HL-60/S4 treated with phorbol 12-myristate 13-acetate at 8.2 ng/mL for 4 days and 3 days (cell line): ENCODE data around the gene PCDH15.

Experiments used
- in situ Hi-C: fragments of 300-500 bp; cut with MboI; formaldehyde crosslinking; loops from 2 replicates; pipeline ENCODE4 v1.15.0; 2022; ENCODE audit warnings: low sequenced_read_pairs

Gene PCDH15

DNA sequence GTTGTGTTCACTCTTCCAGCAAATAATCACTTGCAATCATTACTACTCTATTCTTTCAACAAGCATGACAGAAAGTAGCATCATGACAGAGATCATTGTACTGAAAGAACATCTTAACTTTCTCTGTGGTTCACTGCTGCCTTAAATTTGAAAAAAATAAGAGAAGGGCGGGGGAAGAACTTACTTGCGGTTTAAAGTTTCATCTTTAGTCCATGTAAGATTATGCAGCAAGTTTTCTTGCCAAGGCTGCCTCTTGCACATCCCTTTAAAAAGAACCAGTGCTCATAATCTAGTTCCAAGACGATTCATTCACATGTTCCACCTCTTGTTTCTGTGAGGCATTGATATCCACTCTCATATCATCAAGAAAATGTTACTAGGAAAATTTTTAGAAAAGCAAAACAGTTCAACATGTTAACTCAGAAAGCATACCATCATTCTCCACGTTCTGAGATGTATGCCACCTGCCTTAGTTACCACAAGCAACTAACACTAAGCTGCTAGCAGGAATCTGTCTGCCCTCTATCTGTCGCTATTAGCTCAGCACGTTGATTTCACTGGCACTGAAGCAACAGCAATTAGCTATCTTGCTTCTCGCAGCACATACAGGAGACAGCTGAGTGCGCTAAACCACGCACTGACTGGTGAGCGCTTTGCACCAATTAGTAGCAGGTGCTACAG is at the start of gene PCDH15:
TSS of gene PCDH15 (minus strand) at position 491 of the 681 bp plus-strand sequence. CDS start 136,969 bp downstream, outside the sequence.
- in situ Hi-C loops = no loop called here

DNA sequence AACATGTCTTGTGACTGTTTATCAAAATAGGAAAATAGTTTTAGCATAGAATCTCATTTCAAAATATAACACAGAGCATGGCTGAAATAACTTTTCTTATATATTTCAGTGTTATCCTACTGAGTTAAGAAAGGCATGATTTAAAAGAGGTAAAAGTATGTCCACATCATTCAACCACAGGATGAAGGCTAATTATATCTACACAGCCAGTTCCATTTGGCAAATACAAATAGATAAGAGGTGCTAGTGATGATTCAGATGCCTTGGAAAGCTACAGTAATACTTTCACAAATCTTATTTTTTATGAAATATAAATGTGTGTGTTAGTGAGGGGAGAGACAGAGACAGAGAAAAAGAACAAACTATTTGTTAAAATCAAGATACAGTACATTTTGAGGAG is 42.9 kb upstream of the PCDH15 start:
- in situ Hi-C loops = no loop called here

DNA sequence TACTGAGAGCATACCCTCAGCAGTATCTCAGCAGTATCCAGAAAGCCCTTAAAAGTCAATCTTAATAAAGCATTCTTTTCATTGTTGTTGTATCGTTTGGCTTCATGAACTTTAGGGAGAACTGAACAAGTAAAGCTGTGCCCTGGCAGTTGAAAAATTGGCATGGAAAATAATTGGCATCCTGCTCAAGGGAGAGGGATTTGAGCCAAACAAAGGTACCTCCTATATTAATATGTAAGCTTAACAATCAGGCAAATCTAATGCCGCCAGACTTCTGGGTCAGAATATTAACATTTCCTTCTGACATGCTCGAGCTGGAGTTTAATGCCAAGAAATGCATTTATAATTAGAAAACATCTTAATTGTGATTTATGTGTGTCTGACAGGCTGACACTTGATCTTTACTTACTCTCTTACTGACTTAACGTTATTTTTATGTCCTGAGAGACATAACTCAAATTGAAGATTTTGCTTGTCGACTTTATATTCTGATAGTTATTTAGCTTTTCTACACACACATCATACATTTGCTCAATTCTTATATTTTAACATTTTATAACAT is 42.1 kb upstream of the PCDH15 start:
- in situ Hi-C loops = no loop called here

DNA sequence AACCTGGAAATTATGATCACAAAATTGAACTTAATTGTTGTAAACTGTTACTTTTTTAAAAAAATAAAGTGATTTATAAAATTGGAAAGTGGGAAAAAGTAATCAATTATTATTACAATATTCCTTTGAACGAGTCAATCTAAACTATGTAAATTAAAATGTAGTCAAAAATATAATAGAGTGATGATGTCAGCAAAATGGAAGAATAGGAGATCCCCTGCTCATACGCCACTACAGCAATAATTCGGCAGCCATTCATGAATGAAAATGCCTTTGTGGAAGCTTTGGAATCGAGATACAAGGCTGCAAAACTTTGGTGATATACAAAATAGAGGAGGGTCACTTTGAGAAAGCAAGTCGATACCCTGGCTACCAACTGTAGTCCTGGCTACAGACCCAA is 36.4 kb upstream of the PCDH15 start:
- in situ Hi-C loops = no loop called here

DNA sequence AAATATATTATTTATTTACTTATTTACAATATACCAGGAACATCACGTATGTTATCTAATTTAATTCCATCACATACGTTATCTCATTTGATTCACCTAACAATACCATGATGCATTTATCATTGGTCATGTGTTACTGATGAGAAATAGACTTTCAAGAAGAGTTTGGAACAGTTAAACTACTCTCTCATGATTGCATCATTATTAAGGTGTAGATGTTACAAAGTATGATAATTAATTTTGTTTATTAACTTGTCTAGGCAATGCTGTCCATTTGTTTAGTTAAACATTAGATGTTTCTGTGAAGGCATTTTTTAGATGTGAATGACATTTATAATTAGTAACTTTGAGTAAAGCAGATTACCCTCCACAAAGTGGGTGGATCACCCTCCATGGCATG is 32.0 kb upstream of the PCDH15 start:
- in situ Hi-C loops = no loop called here

DNA sequence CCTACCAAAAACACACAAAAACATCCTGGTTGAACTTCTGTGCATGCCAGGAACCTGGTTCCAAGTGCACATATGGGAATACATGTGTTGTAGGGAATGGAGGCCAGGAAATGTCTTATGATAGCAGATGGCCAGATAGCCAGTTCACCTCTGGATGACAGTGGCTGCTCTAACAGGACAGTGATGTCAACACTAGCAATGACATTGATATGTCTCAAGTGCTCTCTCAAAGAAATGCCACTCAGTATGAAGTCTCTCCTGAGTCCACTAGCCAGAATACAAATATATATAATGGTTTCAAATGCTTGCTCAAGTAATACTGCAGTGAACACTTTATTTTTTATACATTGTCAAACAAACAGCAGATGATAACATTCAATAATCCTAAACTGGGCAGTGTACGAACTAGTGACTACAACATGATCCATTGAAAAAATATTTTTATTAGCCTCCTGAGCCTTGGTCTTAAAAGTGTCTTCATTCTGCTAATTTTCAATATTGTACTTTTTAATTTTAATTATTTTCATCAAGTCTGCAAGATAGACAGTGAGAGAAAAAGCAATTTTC is 26.0 kb upstream of the PCDH15 start:
- in situ Hi-C loops = no loop called here

DNA sequence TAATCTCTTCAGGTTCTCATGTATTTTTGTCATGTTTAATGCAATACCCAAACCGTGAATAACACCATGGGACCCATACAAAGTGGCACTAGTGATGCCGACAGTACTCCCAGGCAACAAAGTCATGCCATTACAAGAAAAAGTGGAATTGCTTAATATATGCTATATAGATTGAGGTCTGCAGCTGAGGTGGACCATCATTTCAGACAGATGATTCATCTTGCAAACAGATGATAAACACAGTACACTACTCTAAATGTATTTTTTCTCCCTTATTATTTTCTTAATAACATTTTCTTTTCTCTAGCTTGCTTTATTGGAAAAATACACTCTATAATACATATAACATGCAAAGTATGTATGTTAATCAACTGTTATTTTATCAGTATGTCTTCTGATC is 14.6 kb upstream of the PCDH15 start:
- in situ Hi-C loops = no loop called here

DNA sequence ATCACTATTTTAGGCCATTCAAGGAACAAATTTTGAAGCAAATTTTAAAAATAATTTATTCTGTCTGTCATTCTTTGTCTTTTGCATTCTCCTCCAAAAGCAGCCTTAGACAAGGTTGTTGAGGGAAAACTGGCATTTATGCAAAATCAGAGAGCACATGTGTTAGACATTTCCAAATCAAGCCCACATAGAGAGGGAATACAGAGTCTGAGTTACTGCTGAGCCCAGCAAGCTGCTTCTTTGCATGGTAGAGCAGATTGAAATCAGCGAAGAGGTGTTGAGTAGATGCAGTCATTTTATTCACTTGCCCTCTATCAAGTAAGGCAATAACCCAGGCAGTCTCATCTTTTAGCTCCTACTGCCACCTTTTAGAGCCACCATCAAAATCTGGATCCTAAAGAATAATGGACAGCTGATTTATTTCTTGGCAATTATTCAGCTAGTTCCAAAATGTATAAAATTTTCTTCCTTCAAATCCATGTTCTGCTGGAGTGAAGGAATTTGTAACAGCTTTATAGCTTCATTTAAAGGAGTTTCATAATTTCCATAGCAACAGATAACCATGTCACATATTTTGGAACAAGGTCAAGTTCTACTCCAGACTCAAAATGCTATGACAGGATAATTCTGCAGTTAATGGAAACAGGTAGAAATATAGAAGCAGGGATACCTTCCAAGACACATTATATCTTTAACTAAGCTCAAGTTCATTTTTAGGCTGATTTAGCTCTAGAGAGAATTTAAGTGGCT is 7.3 kb upstream of the PCDH15 start:
- in situ Hi-C loops = no loop called here

DNA sequence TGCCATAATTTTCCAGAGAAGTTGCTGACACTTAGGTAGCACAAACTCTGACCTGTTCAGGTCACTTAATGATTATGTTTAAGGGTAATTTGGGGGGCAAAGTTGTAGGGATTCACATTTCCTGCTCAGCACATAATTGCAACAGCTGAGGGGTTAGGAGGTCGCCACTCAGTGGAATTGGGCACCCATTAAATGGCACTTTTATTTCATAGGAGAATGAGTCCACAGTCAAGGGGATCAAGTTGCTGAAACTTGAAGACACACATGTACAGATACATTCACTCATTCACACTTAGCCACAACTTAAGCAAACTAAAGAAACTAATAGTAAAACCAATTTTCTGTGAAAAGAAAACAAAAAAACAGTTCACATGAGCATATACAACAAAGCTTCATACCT is 1.5 kb downstream of the PCDH15 start:
- in situ Hi-C loops = no loop called here

DNA sequence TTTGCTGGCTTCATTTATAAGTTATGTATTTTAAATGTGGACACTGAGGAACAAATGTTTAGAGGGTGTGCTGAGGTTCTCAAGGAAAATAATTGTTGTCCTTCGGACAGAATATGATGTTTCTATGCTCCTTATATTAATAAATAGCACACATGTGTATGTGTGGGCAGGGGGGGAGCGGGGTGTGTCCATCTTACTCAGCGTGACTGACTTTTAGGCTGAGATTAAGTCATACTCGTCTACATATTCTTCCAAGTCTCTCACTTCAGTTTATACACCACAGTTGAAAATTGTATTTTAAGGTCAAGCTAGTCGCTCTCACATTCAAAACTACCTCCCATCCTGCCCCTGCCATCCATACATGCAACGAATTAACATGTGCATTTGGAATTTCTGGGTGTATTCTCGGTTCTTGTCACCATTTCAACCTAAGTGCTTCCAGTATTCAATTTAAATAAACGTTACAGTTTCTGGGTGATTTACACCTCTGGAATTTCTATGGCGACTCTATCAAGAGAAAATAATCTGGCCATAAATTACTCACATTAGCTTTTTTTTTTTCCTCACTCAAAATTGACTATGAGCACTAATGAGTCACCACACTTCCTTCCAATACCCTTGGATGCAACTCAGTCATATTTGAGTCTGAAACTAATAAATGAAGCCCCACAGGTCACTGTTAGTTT is 3.3 kb downstream of the PCDH15 start:
- in situ Hi-C loops = no loop called here

DNA sequence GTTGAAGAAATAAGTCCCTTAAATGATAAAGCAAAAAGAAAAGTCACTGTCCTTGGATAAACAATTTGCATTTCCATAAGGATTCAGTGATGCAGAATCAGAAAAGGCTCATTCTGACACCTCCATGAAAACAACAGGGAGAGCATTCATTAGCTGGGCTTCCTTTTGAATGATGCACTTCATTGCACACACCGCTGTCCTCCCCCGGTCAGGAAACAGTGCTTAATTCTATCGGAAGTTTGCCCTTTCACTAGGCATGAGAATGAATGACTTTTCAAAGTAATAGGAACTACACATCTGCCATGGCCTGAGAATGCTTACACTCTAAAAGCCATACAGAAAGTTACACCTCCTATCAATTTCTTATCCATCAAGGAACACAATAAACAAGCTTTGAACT is 4.2 kb downstream of the PCDH15 start:
- in situ Hi-C loops = no loop called here

DNA sequence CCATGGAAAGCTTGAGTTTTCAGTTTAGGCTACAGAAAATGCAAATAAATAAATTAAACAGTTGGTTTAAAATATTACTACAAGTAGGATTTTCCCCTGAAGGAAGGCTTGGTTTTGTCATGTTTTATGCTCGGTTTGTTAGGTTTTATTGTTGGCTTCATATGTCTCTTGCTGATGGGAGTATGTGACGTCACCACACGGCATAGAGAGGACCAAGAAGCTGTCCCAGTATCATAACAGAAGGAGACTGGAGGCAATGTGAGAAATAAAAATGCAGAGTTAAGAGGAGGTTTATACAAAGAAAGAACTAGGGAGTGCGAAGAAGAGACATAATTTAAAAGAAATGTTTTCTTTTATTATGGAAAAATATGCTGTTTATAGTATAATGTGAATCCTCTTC is 24.4 kb downstream of the PCDH15 start:
- in situ Hi-C loops = no loop called here

DNA sequence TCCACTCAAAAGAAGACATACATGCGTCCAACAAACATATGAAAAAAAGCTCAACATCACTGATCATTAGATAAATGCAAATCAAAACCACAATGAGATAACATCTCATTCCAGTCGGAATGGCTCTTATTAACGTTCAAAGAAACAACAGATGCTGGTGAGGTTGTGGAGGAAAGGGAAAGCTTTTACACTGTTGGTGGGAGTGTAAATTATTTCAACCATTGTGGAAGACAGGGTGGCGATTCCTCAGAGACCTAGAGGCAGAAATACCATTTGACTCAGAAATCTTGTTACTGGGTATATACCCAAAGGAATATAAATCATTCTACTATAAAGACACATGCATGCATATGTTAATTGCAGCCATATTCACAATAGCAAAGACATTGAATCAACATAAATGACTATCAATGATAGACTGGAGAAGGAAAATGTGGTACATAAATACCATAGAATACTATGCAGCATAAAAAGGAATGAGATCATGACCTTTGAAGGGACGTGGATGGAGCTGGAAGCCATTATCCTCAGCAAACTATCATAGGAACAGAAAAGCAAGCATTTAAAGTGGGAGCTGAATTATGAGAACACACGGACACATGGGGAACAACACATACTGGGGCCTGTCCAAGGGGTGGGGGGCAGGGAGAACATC is 28.4 kb downstream of the PCDH15 start:
- in situ Hi-C loops = no loop called here

DNA sequence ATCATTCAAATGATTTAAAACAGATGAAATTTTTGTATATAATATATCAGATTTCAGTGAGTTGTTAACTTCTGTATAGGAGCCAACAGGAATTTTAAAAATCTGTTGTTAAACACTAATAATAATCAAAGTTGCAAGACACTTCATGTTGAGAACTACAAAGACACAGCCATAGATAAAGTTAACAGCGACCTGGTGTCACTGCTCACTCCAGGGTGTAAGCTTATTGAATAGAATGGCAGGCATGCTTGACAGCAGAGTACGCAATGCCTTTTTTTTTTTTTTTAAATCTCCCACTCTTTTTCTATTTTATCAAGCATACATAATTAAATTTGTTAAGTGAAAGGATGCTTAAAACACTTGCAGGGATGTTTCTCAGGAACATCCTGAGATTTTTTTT is 32.0 kb downstream of the PCDH15 start:
- in situ Hi-C loops = no loop called here

DNA sequence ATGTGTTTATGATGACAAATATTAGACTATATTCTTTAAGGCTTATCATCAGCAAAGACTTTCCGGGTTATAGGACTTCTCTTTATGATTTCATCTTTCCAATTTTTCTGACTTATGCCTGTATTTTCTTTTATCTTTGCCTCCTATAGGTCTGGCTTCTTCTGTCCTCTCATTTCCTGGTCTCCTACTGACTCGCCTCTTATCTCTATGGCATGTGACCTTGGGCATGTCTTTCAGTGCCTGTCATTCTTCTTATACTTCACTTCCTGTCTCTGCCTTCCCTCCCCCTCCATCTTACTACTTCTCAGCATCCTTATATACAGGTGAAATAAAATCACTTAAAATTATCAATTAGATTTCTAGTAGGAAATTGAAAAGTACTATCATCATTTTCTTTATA is 42.2 kb downstream of the PCDH15 start:
- in situ Hi-C loops = no loop called here

DNA sequence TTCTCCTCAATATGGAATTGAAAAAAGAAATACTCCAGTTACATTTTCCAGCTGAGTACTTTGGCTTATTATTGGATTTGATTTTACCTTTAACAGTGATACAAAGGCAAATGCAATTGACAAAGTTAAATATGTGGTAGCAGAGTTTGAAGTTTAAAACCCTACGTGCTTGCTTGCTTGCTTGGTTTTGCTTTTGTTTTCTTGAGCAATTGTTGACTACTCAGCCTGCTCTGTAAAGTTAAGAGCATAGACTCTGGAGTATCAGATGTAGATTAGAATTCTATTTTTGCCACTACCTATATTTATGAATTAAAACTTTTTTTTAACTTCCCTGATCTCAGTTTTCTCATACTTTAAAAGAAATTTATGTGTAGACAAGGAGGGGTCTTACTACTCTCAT is 51.4 kb downstream of the PCDH15 start:
- in situ Hi-C loops = no loop called here

DNA sequence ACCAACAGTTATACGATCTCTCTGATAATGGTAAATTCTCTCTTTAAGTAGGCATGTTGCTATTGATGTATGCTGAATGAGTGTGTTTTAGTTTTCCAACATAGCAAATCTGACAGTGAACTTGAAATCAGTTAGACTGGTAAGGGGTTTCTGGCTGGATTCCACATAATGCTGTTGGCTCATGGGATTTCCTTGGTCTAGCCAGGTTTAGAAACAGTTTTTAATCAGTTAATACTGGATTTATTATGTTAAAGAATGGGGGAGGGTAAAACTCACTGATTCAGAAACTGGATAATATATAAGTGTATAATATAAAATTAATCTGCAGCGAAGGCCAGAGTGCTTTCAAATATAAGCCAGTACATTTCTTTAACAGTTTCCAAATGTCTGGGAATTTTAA is 55.6 kb downstream of the PCDH15 start:
- in situ Hi-C loops = no loop called here

DNA sequence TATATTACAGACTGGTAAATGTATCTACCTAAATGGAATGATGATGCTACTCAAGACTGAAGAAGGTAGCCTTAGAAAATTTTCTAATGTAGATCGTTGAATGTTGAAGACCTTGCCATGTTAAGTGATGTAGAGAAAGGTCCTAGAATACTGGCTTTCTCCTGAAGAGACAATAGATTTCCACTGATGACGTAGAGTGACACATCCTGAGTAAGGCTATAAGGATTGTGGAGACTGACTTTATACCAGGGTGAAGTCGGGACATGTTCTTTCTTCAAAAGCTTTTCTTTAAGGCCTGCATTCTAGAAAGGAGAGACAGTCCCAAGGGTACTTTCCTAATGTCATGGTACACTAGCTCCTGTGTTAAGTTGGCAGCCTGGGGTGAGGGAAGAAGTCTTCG is 58.6 kb downstream of the PCDH15 start:
- in situ Hi-C loops = no loop called here

DNA sequence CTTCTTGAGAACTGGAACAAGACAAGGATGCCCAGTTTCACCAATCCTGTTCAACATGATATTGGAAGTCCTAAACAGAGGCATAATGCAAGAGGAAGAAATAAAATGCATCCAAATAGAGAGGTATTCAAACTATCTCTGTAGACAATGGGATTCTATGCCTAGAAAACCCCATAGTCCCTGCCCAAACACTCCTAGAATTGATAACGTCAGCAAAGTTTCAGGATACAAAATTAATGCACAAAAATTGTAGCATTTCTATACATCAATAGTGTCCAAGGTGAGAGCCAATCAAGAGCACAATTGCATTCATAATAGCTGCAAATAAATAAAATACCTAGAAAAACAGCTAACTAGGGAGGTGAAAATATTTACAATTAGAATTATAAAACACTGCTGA is 72.5 kb downstream of the PCDH15 start:
- in situ Hi-C loops = no loop called here

DNA sequence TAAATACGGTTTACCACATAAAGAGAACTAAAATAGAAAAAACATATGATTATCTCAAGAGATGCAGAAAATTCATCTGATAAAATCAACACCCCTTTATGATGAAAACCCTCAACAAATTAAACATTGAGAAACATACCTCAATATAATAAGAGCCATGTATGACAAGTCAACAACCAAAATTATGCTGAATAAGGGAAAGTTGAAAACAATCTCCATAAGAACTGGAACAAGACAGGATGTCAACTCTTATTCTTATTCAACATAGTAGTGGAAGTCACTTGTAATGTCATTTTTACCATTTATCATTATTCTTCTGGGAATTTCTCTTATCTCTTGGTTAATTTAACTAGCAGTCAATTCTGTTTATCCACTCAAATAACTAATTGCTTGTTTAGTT is 79.0 kb downstream of the PCDH15 start:
- in situ Hi-C loops = no loop called here

DNA sequence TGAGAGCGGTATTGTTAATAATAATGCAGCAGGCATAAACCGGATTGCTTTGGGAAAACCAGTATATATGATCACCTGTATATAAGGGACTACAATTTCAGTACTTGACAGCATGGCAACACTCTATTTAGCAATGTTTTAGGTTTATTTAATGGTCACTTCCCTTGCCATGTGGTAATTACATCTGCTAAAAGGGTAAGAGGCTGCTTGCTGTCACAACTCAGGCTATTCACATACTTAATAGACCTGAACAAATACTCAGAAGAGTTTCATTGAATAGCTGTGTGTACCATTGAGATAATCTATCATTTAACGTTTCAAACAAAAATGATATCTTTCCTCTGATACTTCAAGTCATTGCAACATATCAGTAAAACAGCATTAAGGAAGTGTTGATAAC is 90.1 kb downstream of the PCDH15 start:
- in situ Hi-C loops = no loop called here
